ENCODE data around the gene CACNA1H. TPM values are rescaled to one million over a fixed set of nuclear protein-coding genes. Genes with fewer than 3 reads are reported as not detected.

CACNA1H gene
- polyA plus RNA-seq, 1 experiment = 1.5 TPM

DNA sequence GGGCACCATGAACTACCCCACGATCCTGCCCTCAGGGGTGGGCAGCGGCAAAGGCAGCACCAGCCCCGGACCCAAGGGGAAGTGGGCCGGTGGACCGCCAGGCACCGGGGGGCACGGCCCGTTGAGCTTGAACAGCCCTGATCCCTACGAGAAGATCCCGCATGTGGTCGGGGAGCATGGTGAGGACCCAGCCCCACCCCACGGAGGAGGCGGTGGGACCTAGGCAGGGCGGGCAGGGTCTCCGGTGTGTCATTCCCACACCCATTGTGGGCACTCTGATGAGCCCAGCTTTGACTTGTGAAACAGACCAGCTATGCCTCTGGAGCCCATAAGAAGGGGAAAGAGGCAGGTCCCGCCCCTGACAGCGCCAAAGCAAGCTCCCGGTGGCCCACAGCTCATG lies 49.4 kb downstream of the CACNA1H start:
- no peak for DNase-seq (ENCODE audit: low read depth, low spot score)
- Histone ChIP-seq H3K4me3 (ENCODE audit: low read depth, low read length) (no peak overlapping the region), H3K9me3 (ENCODE audit: control insufficient read depth, insufficient read depth, low read length) (peaks cover 34% of the 10 kb centered on the region; the same call in 1 of the 2 replicates), H3K27me3 (ENCODE audit: control insufficient read depth, insufficient read depth, low read length) (no peaks in the 10 kb centered on the region), H3K27ac (ENCODE audit: low read depth, low read length) (no peak overlapping the region)
- TF ChIP-seq, protein P1, sequence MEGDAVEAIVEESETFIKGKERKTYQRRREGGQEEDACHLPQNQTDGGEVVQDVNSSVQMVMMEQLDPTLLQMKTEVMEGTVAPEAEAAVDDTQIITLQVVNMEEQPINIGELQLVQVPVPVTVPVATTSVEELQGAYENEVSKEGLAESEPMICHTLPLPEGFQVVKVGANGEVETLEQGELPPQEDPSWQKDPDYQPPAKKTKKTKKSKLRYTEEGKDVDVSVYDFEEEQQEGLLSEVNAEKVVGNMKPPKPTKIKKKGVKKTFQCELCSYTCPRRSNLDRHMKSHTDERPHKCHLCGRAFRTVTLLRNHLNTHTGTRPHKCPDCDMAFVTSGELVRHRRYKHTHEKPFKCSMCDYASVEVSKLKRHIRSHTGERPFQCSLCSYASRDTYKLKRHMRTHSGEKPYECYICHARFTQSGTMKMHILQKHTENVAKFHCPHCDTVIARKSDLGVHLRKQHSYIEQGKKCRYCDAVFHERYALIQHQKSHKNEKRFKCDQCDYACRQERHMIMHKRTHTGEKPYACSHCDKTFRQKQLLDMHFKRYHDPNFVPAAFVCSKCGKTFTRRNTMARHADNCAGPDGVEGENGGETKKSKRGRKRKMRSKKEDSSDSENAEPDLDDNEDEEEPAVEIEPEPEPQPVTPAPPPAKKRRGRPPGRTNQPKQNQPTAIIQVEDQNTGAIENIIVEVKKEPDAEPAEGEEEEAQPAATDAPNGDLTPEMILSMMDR (IDR thresholded peaks at IDR 0.05; ENCODE audit: low read depth, low read length) = no peak
- ChIA-PET CTCF (no interaction called here), POLR2A (no interaction called here)

DNA sequence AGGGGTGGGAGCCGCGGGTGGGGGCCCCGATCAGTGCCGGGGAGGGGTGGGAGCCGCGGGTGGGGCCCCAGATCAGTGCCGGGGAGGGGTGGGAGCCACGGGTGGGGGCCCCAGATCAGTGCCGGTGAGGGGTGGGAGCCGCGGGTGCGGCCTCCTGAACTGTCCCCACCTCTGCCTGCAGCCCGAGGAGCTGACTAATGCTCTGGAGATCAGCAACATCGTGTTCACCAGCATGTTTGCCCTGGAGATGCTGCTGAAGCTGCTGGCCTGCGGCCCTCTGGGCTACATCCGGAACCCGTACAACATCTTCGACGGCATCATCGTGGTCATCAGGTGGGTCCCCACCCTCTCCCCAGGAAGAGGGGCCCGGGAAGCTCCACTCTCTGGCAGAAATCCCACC lies 52.0 kb downstream of the CACNA1H start:
- CTCF ChIA-PET = no interaction called here
- no peaks in the 10 kb centered on the region for H3K27me3 ChIP-seq (ENCODE audit: control insufficient read depth, insufficient read depth, low read length)
- H3K9me3 ChIP-seq (ENCODE audit: control insufficient read depth, insufficient read depth, low read length) = peaks cover 28% of the 10 kb centered on the region; the same call in 1 of the 2 replicates

DNA sequence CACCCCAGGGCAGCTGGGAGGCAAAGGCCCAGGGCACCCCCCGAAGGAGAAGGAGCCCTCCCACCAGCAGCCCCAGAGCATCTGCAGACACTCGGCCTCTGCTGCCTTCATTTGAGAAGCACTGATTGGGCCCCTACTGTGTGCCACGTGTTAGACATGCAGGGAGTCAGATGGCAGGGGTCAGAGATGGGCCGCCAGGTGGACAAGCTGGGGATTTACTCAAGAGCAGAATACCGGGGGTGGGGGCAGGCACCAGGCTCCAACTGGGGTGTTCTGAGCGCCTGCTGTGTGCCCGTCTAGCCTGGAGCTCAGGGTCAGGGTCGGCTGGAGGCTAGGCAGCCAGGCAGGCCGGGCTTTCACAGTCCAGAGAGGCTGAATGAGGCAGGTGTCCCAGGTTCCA lies 53.4 kb downstream of the CACNA1H start:
- no peak overlapping the region for H3K4me3 ChIP-seq (ENCODE audit: low read depth, low read length)
- no peak overlapping the region for H3K27ac ChIP-seq (ENCODE audit: low read depth, low read length)
- no peak for DNase-seq (ENCODE audit: low read depth, low spot score)
- no peaks in the 10 kb centered on the region for H3K27me3 ChIP-seq (ENCODE audit: control insufficient read depth, insufficient read depth, low read length)
- H3K9me3 ChIP-seq (ENCODE audit: control insufficient read depth, insufficient read depth, low read length) = peaks cover 28% of the 10 kb centered on the region; the same call in 1 of the 2 replicates
- TF ChIP-seq, protein P1 (IDR thresholded peaks at IDR 0.05; ENCODE audit: low read depth, low read length) = no peak
- CTCF ChIA-PET = no interaction called here
- POLR2A ChIA-PET = no interaction called here

More for the DNA sequence above, 52.0 kb downstream of the CACNA1H start:
- Histone ChIP-seq H3K27ac (ENCODE audit: low read depth, low read length) (no peak overlapping the region), H3K4me3 (ENCODE audit: low read depth, low read length) (no peak overlapping the region)
- DNase-seq (ENCODE audit: low read depth, low spot score) = no peak
- TF ChIP-seq, protein P1 (IDR thresholded peaks at IDR 0.05; ENCODE audit: low read depth, low read length) = no peak
- POLR2A ChIA-PET = no interaction called here

DNA sequence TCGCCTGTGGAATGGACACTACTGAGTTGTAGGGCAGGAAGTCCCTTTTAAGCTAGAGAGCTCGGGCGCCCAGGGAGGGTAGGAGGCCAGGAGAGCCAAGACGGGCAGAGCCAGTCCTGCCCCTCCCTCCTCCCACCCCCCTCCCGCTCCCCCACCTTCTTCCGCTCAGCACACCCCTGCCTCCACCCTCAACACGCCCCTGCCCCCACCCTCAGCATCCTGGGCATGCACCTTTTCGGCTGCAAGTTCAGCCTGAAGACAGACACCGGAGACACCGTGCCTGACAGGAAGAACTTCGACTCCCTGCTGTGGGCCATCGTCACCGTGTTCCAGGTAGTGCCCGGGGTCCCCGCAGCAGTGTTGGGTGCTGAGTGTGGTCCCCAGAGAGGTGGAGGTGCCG lies 53.9 kb downstream of the CACNA1H start:
- CTCF ChIA-PET = no interaction called here
- Histone ChIP-seq H3K4me3 (ENCODE audit: low read depth, low read length) (no peak overlapping the region), H3K27me3 (ENCODE audit: control insufficient read depth, insufficient read depth, low read length) (no peaks in the 10 kb centered on the region), H3K27ac (ENCODE audit: low read depth, low read length) (no peak overlapping the region), H3K9me3 (ENCODE audit: control insufficient read depth, insufficient read depth, low read length) (peaks cover 28% of the 10 kb centered on the region; the same call in 1 of the 2 replicates)
- no peak for DNase-seq (ENCODE audit: low read depth, low spot score)
- POLR2A ChIA-PET = no interaction called here
- TF ChIP-seq, protein P1 (IDR thresholded peaks at IDR 0.05; ENCODE audit: low read depth, low read length) = no peak

DNA sequence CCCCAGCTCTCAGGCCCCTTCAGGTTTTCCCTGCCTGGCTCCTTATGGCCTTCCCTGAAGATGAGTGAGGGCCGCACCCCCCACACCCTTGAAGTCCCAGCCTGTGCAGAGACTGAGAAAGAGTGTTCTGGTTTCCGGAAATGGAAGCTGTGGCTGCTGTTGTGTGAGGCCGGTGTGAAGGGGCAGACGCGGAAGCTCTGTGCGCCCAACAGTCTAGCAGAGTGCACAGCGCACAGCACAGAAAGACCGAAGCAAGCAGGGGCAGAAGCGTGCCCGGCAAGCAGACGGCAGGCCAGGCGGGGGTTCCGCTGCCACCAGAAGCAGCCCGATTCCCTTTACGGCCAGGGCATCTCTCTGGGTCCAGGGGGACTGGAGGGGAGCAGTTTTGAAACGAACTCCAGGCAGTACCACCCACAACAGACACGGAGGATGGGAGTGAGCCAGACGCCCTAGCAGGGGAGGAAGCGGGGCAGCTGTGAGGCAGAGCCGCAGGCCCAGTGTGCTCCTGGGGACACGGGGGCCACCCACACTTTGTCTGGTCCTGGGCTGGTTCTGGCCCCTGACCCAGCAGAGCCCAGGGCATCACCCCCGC lies 55.4 kb downstream of the CACNA1H start:
- no peak for DNase-seq (ENCODE audit: low read depth, low spot score)
- ChIA-PET POLR2A (no interaction called here), CTCF (no interaction called here)
- H3K4me3 ChIP-seq (ENCODE audit: low read depth, low read length) = no peak overlapping the region
- peaks cover 33% of the 10 kb centered on the region; the same call in 1 of the 2 replicates for H3K9me3 ChIP-seq (ENCODE audit: control insufficient read depth, insufficient read depth, low read length)
- no peaks in the 10 kb centered on the region for H3K27me3 ChIP-seq (ENCODE audit: control insufficient read depth, insufficient read depth, low read length)
- TF ChIP-seq, protein P1 (IDR thresholded peaks at IDR 0.05; ENCODE audit: low read depth, low read length) = no peak
- no peak overlapping the region for H3K27ac ChIP-seq (ENCODE audit: low read depth, low read length)

Measured in AG04450 (cell line).